GM11168 (cell line): Measurements from ENCODE around the gene NAA15.
"Not testable (repeated sequence)": the region's sequence is repeated elsewhere in the genome, so short reads cannot be mapped to it uniquely, and the experiment has no call there.

Experiments
- in situ Hi-C: fragments of 300-500 bp; cut with MboI; formaldehyde crosslinking; loops from one replicate; pipeline ENCODE4 v1.12.0; 2022; ENCODE audit warnings: low sequenced_read_pairs; ENCODE audit not compliant: unreplicated experiment

NAA15 gene

DNA sequence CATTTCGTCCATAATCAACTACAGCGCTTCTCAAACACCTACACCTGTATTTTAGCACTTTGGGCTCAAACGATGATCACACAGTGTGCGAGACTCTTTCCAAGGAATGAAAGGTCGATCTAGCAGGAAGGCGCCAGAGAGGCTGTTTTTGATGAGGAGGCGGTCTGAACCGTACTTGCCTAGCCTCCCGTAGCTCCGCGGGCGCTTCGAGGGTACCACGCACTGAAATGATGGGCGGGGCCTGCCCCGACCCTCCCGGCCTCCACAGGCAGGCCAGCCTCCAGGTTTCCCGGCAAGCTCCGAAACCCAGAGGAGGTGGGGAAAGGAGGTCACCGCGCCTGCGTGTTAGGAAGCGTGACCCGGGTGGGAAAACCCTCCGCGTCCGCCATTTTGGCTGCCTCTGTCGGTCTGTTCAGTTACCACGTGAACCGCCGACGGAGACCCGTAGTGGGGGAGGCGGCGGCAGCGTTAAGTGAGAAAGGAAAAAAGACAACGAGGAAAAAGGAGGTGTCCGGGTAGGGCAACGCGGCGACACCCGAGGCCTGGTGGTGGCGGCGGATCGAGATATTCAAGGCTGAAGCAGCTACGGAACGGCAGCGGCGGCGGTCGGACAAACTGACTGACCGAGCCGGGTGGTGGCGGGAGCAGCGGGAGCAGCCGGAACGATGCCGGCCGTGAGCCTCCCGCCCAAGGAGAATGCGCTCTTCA, at the start of gene NAA15:
Gene NAA15 (plus strand): TSS at position 393 of the 708 bp plus-strand sequence. CDS start 273 bp downstream, at position 666.
- in situ Hi-C loops = no loop called here

DNA sequence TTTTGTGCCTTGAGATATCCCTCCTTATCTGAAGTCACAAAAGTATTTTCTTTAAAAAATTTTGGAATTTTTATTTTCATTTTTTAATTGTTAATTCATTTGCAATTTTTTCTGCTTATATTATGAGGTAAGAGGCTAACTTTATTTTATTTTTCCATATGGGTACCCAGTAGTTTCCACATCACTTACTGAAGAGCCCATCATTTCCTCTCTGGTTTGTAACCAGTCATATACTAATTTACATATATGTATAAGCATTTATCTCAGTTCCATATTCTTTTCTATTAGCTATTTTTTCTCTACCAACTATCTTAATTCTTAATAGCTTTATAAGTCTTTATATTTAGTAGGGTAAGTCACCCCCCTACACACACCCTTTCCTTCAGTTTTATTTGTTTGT, 48.3 kb upstream of the NAA15 start:
- in situ Hi-C loops = no loop called here

DNA sequence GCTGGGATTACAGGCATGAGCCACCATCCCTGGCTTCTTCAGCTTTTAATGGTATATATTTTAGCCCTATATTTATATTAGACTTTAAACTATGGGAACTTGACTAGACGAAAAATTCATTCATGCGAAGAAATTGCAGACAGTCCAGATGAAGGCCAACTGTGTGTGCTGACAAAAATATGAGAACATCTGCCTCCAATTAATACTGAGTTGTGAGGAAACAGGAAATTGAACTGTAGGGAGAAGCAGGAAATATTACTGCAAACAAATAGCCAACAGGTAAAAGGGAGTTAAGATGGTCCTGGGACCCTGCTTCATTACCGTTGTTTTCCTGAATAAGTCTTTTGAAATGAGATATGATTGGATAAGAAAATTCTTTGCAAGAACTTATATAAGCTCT, 47.6 kb upstream of the NAA15 start:
- in situ Hi-C loops = no loop called here

DNA sequence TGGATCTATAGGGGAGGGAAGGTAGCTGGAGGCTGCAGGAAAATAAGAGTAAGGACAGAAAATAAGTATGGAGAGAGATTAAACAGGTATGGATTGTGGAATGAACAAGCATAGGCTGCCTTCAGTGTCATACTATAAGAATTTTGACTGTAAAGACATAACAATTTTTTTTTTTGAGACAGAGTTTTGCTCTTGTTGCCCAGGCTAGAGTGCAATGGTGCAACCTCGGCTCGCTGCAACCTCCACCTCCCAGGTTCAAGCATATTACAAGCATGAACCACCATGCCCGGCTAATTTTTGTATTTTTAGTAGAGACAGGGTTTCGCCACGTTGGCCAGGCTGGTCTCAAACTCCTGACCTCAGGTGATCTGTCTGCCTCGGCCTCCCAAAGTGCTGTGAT, 45.7 kb upstream of the NAA15 start:
- in situ Hi-C loops = not testable (repeated sequence)

DNA sequence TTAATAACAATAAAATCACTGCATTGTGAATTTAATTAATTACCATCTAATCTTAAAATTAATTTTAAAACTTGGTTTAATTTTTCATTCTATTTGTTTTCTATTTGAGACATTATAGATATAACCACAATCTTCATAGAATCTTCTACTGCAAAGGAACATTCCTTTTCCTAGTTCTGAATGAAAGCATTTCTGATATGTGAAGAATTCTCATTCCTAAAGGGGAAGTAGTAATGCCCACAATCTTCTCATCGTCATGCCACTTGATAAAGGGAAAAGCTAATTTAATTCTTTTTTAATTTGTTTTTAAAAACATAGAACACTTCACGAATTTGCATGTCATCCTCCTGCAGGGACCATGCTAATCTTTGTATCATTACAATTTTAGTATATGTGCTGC, 45.0 kb upstream of the NAA15 start:
- in situ Hi-C loops = no loop called here

DNA sequence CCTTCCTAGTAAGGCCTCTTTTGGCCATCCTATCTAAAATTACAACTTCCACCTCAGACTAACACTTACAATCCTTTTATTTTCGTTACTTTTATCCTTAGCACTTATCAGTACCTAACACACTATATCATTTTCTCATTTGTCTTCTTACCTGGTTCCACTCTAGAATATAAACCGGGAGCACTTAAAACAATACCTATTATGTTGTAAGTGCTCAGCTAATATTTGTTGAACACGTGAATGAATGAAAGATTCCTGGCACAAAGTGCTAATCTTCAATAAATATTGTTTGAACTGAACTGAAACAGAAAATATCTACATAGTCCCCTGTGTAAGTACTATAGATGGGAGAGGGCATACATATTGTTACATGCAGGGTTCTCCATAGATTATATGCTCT, 35.7 kb upstream of the NAA15 start:
- in situ Hi-C loops = no loop called here

DNA sequence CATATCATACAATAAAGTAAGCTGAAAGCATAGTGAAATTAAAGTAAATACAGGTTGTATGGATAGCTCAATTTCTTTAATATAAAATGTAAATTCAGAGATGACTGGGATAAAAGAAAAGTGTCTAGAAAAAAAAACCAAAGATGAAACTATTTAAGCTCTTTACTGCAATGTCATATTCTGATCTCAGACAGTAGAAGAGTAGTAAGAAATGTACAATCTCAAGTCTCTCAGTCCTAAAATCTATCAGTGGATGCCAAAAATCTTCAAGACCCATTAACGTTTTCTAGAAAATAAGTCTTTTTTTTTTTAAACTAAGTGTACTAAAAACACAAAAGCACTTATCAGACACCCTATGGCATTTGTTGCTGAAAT, 35.1 kb upstream of the NAA15 start:
- in situ Hi-C loops = no loop called here

DNA sequence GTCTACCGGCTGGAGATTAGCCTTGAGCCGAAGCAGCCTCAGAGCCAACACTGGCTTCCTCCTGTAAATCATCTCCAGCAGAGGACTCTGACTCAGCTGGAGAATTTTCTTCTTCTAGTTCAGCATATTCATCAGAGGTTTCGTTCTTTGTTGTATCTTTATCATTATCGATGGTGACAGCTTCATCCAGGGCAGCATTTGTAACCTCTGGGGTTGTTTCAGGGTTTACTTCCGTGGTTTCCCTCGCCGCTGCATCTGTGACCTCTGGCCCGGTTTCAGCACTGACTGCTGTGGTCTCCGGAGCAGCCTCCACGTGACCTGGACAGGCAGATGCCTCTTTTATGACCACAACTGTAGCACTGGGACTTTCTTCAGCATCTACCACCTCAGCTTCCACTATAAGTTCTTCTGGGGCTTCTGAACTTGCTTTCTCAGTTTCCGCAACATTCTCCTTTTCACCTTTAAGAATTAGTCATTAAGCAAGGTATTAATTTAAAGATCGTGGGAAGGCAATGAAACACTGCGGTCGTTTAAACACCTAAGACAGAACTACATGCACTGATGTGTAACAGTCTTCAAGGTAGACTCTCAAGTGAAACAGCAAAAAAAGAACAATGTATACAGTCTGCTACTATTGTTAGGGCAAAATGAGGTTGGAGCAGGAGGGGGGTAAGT, 34.6 kb upstream of the NAA15 start:
- in situ Hi-C loops = no loop called here

DNA sequence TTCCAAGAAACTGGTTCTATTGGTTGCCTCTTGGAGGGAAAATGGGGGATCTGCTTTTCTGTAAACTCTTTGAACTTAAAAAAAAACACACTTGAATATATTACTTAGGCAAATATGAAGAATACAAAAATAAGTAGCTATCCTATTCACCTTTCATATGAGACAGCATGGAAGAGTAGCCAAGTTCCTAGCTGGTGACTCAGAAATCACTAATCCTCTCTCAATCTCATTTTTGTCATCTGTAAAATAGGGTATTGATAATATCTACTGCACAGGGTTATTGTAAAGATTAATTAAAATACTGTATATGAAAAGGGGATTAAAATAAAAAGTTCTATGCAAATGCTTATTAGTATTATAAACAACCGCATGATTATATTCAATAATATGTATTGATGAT, 34.0 kb upstream of the NAA15 start:
- in situ Hi-C loops = no loop called here

DNA sequence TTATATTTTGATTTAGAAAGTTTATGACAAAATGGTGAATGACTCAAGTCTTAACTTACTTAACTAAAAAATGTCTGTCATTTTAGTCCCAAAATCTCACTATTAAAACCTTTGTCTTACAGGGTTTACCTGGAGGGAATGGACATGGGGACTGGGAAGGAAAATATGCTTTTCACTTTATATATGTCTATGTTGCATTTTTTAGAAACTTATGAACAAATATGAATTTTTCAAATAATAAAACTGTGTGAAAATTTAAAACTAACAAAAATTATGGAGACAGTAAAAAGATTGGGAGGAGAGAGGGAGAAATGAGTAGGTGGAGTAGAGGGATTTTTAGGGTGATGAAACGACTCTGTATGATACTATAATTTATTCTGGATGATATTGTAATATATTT, 27.5 kb upstream of the NAA15 start:
- in situ Hi-C loops = no loop called here

DNA sequence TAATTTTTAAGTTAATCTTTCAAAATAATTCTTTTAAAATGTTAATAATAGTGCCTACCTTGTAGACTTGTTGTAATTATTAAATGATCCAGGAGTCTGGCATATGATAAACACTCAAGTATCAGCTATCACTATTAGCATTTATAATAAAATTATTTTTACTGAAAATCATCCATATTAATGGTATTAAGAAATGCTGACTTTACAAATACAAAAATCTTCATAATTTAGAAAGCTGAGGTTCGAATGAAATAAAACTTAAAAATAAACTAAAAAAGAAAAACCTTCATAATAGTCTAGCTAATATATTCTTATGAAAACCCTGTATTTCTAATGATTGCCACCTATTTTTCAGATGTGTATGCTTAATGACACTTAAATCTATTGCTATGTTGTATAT, 26.5 kb upstream of the NAA15 start:
- in situ Hi-C loops = no loop called here

DNA sequence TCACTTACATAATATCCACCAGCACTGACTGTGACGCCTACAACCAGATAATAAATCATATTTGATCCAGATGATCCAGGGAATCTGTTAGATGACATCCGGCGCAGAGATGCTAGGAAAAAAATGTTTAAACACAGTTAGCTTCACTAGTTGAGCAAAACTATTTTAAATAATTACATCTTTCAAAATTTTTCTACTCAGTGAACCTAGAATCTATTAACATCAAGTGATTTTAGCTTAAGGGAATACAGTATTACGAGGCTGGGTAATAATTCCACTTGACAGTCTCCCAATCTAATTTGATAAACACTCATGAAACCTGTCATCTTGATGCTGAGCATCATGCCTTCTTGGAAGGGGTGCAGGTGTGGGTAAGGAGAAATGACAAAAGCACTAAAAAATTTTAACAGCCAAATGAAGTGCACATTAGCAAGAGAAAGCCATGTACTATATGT, 26.0 kb upstream of the NAA15 start:
- in situ Hi-C loops = no loop called here

DNA sequence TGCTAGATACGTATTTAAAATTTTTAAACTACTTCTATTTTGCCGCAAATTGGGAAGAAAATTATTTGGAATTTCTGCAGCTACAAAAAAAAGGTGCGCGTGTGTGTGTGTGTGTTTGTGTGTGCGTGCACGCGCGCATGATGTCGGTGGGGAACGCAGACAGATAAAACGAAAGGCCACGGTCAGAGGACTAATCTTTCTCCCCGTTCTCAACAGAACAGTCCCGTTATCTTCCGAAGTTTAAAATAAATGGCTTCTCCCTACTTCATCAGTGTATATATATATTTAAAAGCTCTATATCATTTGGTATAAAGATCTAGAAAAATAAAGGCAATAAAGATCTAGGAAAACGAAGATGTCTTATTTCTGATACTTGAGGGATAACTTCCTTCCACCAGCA, 22.8 kb upstream of the NAA15 start:
- in situ Hi-C loops = no loop called here

DNA sequence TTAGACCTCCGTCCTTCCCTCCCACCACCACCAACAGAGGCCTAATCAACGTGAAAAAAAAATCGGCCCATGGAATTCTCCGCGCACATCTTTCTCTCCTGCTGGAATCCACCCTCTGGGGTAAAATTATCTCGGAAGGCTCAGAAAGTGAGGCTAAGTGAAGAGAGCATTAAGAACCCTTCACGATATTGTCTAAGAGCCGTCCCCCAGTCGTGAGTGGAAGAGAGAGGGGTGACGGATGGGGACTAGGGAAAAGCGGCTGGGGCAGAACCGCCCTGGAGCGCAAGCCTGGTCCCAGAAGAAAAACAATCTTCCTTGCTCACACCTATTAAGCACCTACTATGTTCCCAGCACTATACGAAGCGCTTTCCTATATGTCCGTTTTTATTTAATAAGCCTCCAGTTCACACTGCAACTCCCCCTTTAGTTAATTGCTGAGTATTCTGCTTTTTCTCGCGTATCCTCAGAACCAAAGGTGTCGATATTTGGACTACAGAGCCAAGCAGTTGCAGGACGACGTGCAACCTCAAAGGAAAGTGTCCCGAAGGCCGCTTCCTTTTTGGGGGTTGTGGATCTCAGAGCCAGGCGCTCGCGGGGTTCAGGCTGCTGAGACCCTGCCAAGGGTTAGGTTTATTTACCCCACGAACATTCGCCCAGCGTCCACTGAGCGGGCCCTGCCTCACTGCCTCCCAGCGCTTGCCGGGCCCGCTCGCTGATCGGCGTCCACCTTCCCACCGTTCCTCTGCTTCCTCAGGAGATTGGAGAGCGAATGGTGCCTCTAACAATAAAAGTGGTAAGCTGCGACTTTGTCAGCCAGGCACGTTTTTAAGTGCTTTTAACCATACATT, 22.2 kb upstream of the NAA15 start:
- in situ Hi-C loops = no loop called here

DNA sequence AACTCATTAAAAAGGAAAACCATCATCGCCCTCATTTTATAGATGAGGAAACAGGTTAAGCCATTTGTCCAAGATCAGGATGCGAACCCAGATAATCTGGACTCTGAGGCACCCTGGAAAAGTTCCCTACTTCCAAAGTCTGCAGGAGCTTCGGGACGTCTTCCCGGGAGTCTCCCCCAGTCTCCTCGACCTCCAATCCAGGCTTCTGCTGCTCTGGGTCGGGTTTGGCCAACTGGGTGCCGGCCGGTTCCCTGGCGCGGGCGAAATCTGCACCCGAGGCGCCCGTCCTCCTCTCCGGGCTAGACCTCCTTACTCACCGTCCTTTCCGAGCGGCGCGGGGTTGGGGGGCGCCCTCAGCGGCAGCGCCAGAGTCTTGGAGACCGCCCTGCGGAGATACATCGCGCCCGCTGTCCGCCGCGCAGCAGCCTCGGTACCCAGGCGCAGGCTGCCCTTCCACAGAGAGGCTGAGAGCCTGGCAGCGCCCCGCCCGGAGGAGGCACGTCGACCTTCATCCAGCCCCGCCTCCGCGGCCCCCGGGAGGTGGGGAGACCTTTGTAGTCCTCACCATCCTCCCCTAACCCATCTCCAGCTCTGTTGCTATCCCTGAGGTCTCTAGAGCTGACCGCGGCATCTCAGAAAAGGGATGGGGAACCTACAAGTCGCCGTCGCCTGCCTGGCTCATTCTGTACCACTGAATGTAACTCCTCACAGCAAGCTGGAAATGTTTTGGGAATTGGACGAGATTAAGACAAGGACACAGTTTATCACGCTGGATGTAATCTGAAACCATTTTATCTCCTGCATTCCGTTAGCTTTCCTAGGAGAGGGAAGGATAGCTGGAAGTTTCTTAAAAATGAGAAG, 21.3 kb upstream of the NAA15 start, which contains the start of gene MGARP:
Gene MGARP (minus strand): TSS at position 466 of the 861 bp plus-strand sequence. CDS start 67 bp downstream, at position 399.
- in situ Hi-C loops = no loop called here

DNA sequence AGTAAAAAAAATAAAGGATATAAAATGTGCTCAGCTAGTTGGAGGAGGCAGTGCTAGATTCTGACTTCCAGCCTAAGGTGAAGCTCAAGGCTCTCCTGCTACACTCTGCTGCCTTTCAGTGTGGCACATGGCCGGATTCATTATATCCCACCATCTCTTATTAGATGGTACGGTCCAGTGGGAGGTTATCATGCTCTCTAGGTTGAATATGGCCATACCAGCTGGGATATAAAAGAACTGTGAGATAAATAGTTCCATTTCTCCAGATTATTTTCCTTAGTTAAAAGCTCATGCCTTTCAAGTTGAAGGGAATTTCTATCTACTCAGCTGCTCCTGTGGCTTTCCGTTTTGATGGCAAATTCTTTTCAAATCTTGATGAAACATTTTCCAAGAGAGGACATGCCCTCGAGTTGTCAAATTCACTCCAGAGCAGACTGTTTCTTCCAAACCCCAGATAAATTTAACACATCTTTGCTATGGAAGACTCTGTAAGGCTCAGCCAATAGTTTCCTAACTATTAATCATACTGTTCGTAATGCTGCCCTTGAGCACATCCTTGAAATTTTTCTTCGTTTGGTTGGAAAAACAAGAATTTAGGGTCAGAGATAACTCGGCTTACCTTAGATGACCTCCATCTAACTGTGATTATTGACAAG, 19.1 kb upstream of the NAA15 start:
- in situ Hi-C loops = no loop called here

DNA sequence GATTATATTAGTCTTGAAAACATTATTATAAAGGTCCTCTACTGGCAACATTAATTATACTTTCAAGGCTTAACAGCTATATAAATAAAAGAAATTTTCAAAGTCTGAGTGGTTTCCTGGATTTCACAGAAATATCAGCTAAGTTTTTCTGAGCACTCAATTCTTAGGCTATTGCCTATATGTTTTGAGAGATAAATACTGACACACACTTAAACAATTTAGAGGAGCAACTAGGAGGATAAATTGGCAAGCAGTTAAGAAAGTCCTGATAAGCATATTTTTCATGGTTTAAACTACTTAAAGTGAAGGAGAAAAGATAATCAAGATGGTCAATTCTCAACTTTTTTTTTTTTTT, 18.6 kb upstream of the NAA15 start:
- in situ Hi-C loops = no loop called here

DNA sequence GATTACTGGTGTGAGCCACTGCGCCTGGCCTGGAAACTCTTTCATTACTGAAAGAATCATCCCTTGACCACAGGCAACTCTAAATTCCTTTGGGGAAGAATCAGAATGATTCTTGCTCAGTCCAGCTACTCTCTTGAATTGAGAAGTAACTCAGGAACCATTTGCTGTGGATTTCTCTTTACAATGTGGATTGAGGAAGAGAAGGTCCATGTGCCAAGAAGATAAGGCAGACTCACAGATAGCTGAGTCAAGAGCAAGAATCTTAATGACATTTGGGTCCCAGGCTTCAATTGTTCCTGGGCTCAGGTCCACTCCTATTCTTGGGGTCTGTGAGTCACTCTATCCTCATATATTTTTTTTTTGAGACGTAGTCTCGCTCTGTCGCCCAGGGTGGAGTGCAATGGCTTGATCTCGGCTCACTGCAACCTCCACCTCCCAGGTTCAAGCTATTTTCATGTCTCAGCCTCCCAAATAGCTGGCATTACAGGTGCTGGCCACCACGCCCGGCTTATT, 15.1 kb upstream of the NAA15 start:
- in situ Hi-C loops = loop anchor here (5.0 kb wide), 1 partner anchor 59 kb away; no protein-coding TSS in a partner anchor

DNA sequence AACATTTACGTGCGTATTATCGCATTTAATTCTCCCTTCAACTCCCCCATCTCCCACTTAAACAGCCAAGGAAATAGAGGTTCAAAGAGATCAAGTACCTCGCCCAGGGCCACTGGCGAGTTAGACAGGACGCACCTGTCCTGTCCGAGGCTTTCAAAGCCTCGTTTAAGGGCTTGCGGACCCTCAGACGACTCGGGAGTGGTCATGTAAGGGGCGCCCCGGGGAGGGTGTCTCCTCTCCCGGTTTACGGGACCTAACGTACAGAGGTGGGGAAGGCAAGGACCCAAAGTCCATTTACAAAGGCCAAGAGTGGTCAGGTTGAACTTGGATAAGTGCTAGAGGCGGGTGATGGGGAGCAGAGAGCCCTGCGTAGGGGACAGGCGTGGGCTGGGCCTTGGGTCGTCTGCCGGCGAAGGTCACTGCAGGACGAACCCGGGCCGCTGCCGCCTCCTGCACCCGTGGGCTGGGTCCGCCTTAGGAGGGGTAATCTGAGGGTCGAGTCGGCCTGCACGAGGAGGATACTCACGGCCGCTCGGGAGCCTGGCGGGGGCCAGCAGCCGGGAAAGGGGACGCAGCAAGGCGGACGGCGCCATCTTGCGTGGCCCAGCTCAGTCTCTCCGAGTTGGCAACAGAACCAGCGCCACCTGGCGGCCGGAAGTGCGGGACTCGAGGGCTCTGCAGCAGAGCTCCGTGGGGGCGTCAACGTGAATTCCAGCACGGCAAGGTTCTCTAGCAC, 5.9 kb upstream of the NAA15 start:
- in situ Hi-C loops = loop anchor here (5.0 kb wide), 1 partner anchor 193 kb away; no protein-coding TSS in a partner anchor
